ENCODE measurements around the gene ASPM. TPM values are rescaled to one million over a fixed set of nuclear protein-coding genes. Genes with fewer than 3 reads are reported as not detected.
A peak's percentile ranks its signal among the peaks of the same experiment; 100 is the strongest.

The ASPM gene
- total RNA-seq, 2 experiments from 2014 or later = 46.4 to 48.8 TPM

DNA sequence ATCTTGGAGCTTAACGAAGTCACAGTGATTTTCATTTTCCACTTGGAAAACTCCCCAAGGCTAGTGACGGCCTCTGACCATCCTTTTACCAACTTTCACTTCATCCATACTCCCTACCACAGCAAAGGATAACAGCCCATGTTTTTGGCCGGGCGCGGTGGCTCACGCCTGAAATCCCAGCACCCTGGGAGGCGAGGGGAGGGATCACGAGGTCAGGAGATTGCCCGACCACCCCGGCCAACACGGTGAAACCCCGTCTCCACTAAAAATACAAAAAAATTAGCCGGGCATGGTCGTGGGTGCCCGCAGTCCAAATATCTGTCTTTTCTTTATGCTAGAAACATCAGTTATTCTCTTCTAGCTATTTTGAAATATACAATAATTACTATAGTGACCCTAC, 7.3 kb downstream of the ASPM start:
- no peak overlapping the region for H3K4me3 Mint-ChIP-seq
- H3K27me3 Mint-ChIP-seq = peaks cover 2% of the 10 kb centered on the region
- peaks cover 24% of the 10 kb centered on the region for H3K36me3 Mint-ChIP-seq
- CTCF ChIA-PET = no interaction called here
- intact Hi-C loops (cut with micrococcal nuclease) = no loop called here
- no peak for DNase-seq
- POLR2A ChIA-PET = no interaction called here
- peaks cover 19% of the 10 kb centered on the region for H3K4me1 Mint-ChIP-seq (ENCODE audit: low read depth)
- H3K9me3 Mint-ChIP-seq = no peaks in the 10 kb centered on the region
- H3K27ac Mint-ChIP-seq = no peak overlapping the region

DNA sequence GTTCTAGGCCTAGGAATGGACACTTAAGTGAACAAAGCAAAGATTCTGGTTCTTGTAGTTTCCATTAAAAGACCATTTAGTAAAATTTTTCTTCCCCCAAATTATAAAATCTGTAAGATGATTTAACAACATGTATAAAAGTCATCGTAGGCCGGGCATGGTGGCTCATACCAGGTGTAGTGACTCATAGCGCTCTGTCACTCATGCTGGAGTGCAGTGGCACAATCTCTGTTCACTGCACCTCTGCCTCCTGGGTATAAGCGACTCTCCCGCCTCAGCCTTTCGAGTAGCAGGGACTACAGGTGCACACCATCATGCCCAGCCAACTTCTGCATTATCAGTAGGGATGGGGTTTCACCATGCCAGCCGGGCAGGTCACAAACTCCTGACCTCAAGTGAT, 9.1 kb downstream of the ASPM start:
- Mint-ChIP-seq H3K27me3 (no peaks in the 10 kb centered on the region), H3K27ac (no peak overlapping the region), H3K4me3 (no peak overlapping the region), H3K36me3 (peaks cover 18% of the 10 kb centered on the region), H3K9me3 (no peaks in the 10 kb centered on the region), H3K4me1 (ENCODE audit: low read depth) (peaks cover 18% of the 10 kb centered on the region)
- DNase-seq = peak; percentile 14
- intact Hi-C loops (cut with micrococcal nuclease) = no loop called here
- ChIA-PET CTCF (no interaction called here), POLR2A (no interaction called here)

DNA sequence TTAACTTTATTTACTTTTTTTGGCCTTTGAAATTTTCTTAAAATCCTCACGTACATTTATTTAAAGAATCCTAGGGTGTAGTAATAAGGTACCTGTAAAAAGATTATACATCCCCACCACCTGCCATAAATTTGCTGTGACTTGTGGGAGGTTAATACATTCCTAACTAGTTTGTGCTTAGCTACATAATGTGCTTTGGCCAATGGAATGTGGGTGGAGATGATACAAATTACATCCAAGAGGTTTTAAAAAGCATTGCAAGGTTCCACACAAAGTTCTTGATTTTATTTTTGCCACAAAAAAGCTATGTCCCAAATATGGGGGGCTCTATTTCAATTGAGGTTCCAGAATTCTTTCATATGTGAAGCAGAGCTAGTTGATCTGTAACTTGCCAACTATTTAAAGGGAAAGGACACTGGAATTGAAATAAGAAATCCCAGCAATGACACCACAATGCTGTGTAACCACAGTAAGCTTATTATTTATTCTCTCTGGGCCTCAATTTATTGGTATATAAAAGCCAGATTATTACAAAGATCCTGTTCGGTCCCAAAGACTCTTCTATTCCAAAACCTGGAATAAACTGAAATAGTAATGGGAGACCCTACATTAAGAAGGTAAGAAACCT, 15.7 kb downstream of the ASPM start:
- no peak overlapping the region for H3K4me3 Mint-ChIP-seq
- intact Hi-C loops (cut with micrococcal nuclease) = no loop called here
- ChIA-PET CTCF (no interaction called here), POLR2A (no interaction called here)
- H3K27ac Mint-ChIP-seq = no peak overlapping the region
- H3K4me1 Mint-ChIP-seq (ENCODE audit: low read depth) = peaks cover 5% of the 10 kb centered on the region
- H3K9me3 Mint-ChIP-seq = no peaks in the 10 kb centered on the region
- no peak for DNase-seq
- peaks cover 20% of the 10 kb centered on the region for H3K36me3 Mint-ChIP-seq
- no peaks in the 10 kb centered on the region for H3K27me3 Mint-ChIP-seq

- DNase-seq = no peak
- no peak overlapping the region for H3K27ac Mint-ChIP-seq
- no peak overlapping the region for H3K4me3 Mint-ChIP-seq
- H3K27me3 Mint-ChIP-seq = no peaks in the 10 kb centered on the region
- intact Hi-C loops (cut with micrococcal nuclease) = no loop called here
- ChIA-PET CTCF (no interaction called here), POLR2A (no interaction called here)
- H3K9me3 Mint-ChIP-seq = no peaks in the 10 kb centered on the region
- H3K4me1 Mint-ChIP-seq (ENCODE audit: low read depth) = peaks cover 5% of the 10 kb centered on the region
- H3K36me3 Mint-ChIP-seq = peaks cover 24% of the 10 kb centered on the region
Measured at GRCh38 chr1:197129698-197130097, 16.8 kb downstream of the ASPM start.

- Mint-ChIP-seq H3K4me1 (ENCODE audit: low read depth) (no peaks in the 10 kb centered on the region), H3K36me3 (peaks cover 22% of the 10 kb centered on the region), H3K27me3 (no peaks in the 10 kb centered on the region), H3K27ac (no peak overlapping the region), H3K9me3 (no peaks in the 10 kb centered on the region), H3K4me3 (no peak overlapping the region)
- ChIA-PET CTCF (no interaction called here), POLR2A (no interaction called here)
- DNase-seq = no peak
- intact Hi-C loops (cut with micrococcal nuclease) = no loop called here
Measured at GRCh38 chr1:197127246-197127912, 19.1 kb downstream of the ASPM start.

GRCh38 chr1:197126691-197127090, 19.8 kb downstream of the ASPM start:
- CTCF ChIA-PET = no interaction called here
- intact Hi-C loops (cut with micrococcal nuclease) = no loop called here

GRCh38 chr1:197124376-197124775, 22.1 kb downstream of the ASPM start:
- no peak for DNase-seq
- ChIA-PET CTCF (no interaction called here), POLR2A (no interaction called here)
- H3K27me3 Mint-ChIP-seq = no peaks in the 10 kb centered on the region
- H3K27ac Mint-ChIP-seq = no peak overlapping the region
- intact Hi-C loops (cut with micrococcal nuclease) = no loop called here
- no peak overlapping the region for H3K4me3 Mint-ChIP-seq
- peaks cover 27% of the 10 kb centered on the region for H3K36me3 Mint-ChIP-seq
- no peaks in the 10 kb centered on the region for H3K4me1 Mint-ChIP-seq (ENCODE audit: low read depth)
- H3K9me3 Mint-ChIP-seq = no peaks in the 10 kb centered on the region

More at GRCh38 chr1:197126691-197127090, 19.8 kb downstream of the ASPM start:
- peaks cover 25% of the 10 kb centered on the region for H3K36me3 Mint-ChIP-seq
- no peak for DNase-seq
- H3K9me3 Mint-ChIP-seq = no peaks in the 10 kb centered on the region
- H3K27me3 Mint-ChIP-seq = no peaks in the 10 kb centered on the region
- H3K27ac Mint-ChIP-seq = no peak overlapping the region
- no peaks in the 10 kb centered on the region for H3K4me1 Mint-ChIP-seq (ENCODE audit: low read depth)
- H3K4me3 Mint-ChIP-seq = no peak overlapping the region
- POLR2A ChIA-PET = no interaction called here

GRCh38 chr1:197116156-197116555, 30.3 kb downstream of the ASPM start:
- Mint-ChIP-seq H3K4me3 (no peak overlapping the region), H3K9me3 (no peaks in the 10 kb centered on the region), H3K27ac (no peak overlapping the region), H3K27me3 (no peaks in the 10 kb centered on the region), H3K36me3 (peaks cover 30% of the 10 kb centered on the region), H3K4me1 (ENCODE audit: low read depth) (no peaks in the 10 kb centered on the region)
- DNase-seq = no peak
- ChIA-PET POLR2A (no interaction called here), CTCF (no interaction called here)
- intact Hi-C loops (cut with micrococcal nuclease) = no loop called here

DNA sequence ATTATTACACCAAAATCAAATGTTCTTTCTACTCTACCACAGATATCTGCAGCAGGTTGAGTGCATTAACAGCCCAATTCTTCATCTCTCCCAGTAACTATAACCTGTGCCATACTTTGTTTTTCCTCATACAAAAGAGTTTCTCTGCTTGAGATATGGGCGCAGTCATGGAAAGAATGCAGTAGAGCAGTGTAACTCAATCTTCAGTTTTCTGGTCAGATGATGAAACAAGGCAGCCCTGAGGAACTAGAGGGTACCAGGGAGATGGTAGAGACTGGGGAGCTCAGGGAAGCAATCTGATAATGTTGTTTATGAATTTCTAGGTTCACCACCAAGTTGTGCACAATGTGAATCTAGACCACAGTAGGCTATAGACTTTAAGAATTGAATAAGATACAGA, 39.6 kb downstream of the ASPM start:
- H3K27ac Mint-ChIP-seq = no peak overlapping the region
- ChIA-PET CTCF (no interaction called here), POLR2A (no interaction called here)
- intact Hi-C loops (cut with micrococcal nuclease) = no loop called here
- no peak for DNase-seq
- no peak overlapping the region for H3K4me3 Mint-ChIP-seq
- H3K9me3 Mint-ChIP-seq = no peaks in the 10 kb centered on the region
- H3K36me3 Mint-ChIP-seq = peaks cover 17% of the 10 kb centered on the region
- H3K27me3 Mint-ChIP-seq = no peaks in the 10 kb centered on the region
- peaks cover 9% of the 10 kb centered on the region for H3K4me1 Mint-ChIP-seq (ENCODE audit: low read depth)

- Mint-ChIP-seq H3K27ac (no peak overlapping the region), H3K4me1 (ENCODE audit: low read depth) (peaks cover 21% of the 10 kb centered on the region), H3K36me3 (peaks cover 13% of the 10 kb centered on the region), H3K9me3 (no peaks in the 10 kb centered on the region), H3K4me3 (no peak overlapping the region), H3K27me3 (no peaks in the 10 kb centered on the region)
- ChIA-PET POLR2A (interaction anchor here (1.4 kb wide), 1 partner anchor 33 kb away, joined by 4 read pairs; no protein-coding TSS in a partner anchor), CTCF (interaction anchor here (0.6 to 1.3 kb wide), 2 partner anchors 15 to 83 kb away, joined by 3 to 4 read pairs; no protein-coding TSS in a partner anchor)
- intact Hi-C loops (cut with micrococcal nuclease) = no loop called here
- DNase-seq = no peak
Measured at GRCh38 chr1:197103300-197103699, 43.2 kb downstream of the ASPM start.

- Mint-ChIP-seq H3K4me1 (ENCODE audit: low read depth) (peaks cover 21% of the 10 kb centered on the region), H3K27ac (no peak overlapping the region), H3K36me3 (peaks cover 10% of the 10 kb centered on the region), H3K4me3 (no peak overlapping the region), H3K27me3 (no peaks in the 10 kb centered on the region), H3K9me3 (no peaks in the 10 kb centered on the region)
- ChIA-PET CTCF (interaction anchor here (1.3 kb wide), 1 partner anchor 13 kb away, joined by 3 read pairs; no protein-coding TSS in a partner anchor), POLR2A (interaction anchor here (0.5 kb wide), 1 partner anchor 74 kb away, joined by 4 read pairs; no protein-coding TSS in a partner anchor)
- no peak for DNase-seq
- intact Hi-C loops (cut with micrococcal nuclease) = no loop called here
Measured at GRCh38 chr1:197101978-197102377, 44.5 kb downstream of the ASPM start.

- H3K9me3 Mint-ChIP-seq = no peaks in the 10 kb centered on the region
- H3K4me1 Mint-ChIP-seq (ENCODE audit: low read depth) = peaks cover 21% of the 10 kb centered on the region
- intact Hi-C loops (cut with micrococcal nuclease) = no loop called here
- no peaks in the 10 kb centered on the region for H3K27me3 Mint-ChIP-seq
- H3K27ac Mint-ChIP-seq = no peak overlapping the region
- no peak for DNase-seq
- H3K4me3 Mint-ChIP-seq = no peak overlapping the region
- ChIA-PET POLR2A (no interaction called here), CTCF (no interaction called here)
- H3K36me3 Mint-ChIP-seq = peaks cover 8% of the 10 kb centered on the region
Measured at GRCh38 chr1:197100677-197101076, 45.8 kb downstream of the ASPM start.

- Mint-ChIP-seq H3K9me3 (no peaks in the 10 kb centered on the region), H3K36me3 (peaks cover 3% of the 10 kb centered on the region), H3K4me3 (no peak overlapping the region), H3K27me3 (no peaks in the 10 kb centered on the region), H3K4me1 (ENCODE audit: low read depth) (peaks cover 21% of the 10 kb centered on the region), H3K27ac (no peak overlapping the region)
- POLR2A ChIA-PET = no interaction called here
- intact Hi-C loops (cut with micrococcal nuclease) = no loop called here
- CTCF ChIA-PET = no interaction called here
- no peak for DNase-seq
Measured at GRCh38 chr1:197099444-197099843, 47.0 kb downstream of the ASPM start.
